GM19043 (cell line): ENCODE measurements around the gene GRIN2A.

ENCODE experiments used
- ATAC-seq: cut with Tn5 transposase; IDR thresholded peaks from one replicate; pipeline ENCODE4 v1.9.1; 2021; ENCODE audit warnings: low read depth; ENCODE audit not compliant: unreplicated experiment

The GRIN2A gene

GRCh38 chr16:9798474-9798873 is 383.8 kb downstream of the GRIN2A start:
- ATAC-seq: no peak

GRCh38 chr16:9797306-9797705 is 384.9 kb downstream of the GRIN2A start:
- no peak for ATAC-seq

GRCh38 chr16:9793623-9794022 is 388.6 kb downstream of the GRIN2A start:
- ATAC-seq: no peak

- ATAC-seq: no peak
Observed at GRCh38 chr16:9791556-9791955, 390.7 kb downstream of the GRIN2A start.

GRCh38 chr16:9790199-9790598 is 392.0 kb downstream of the GRIN2A start:
- no peak for ATAC-seq

GRCh38 chr16:9787717-9788116 is 394.5 kb downstream of the GRIN2A start:
- no peak for ATAC-seq

- no peak for ATAC-seq
Observed at GRCh38 chr16:9780831-9781230, 401.4 kb downstream of the GRIN2A start.

GRCh38 chr16:9778849-9779248 is 403.4 kb downstream of the GRIN2A start:
- no peak for ATAC-seq

GRCh38 chr16:9775998-9776397 is 406.2 kb downstream of the GRIN2A start:
- no peak for ATAC-seq

- no peak for ATAC-seq
Observed at GRCh38 chr16:9773289-9773688, 408.9 kb downstream of the GRIN2A start.

GRCh38 chr16:9772526-9773225 is 409.6 kb downstream of the GRIN2A start:
- ATAC-seq: no peak

- no peak for ATAC-seq
Observed at GRCh38 chr16:9766891-9767290, 415.3 kb downstream of the GRIN2A start.

- ATAC-seq: no peak
Observed at GRCh38 chr16:9763505-9763904, 418.7 kb downstream of the GRIN2A start.

- ATAC-seq: no peak
Observed at GRCh38 chr16:9761870-9762269, 420.4 kb downstream of the GRIN2A start.

GRCh38 chr16:9757687-9758086 is 424.5 kb downstream of the GRIN2A start:
- ATAC-seq: no peak

- ATAC-seq: no peak
Observed at GRCh38 chr16:9756434-9756833, 425.8 kb downstream of the GRIN2A start.

- ATAC-seq: no peak
Observed at GRCh38 chr16:9755081-9755480, 427.1 kb downstream of the GRIN2A start.

GRCh38 chr16:9741776-9742175 is 440.5 kb downstream of the GRIN2A start:
- no peak for ATAC-seq

- ATAC-seq: no peak
Observed at GRCh38 chr16:9739301-9739700, 442.9 kb downstream of the GRIN2A start.

- no peak for ATAC-seq
Observed at GRCh38 chr16:9738690-9739089, 443.5 kb downstream of the GRIN2A start.

- no peak for ATAC-seq
Observed at GRCh38 chr16:9736547-9736946, 445.7 kb downstream of the GRIN2A start.

GRCh38 chr16:9723136-9723535 is 459.1 kb downstream of the GRIN2A start:
- no peak for ATAC-seq

- no peak for ATAC-seq
Observed at GRCh38 chr16:9713907-9714306, 468.3 kb downstream of the GRIN2A start.
